ENCODE measurements around the gene NKD1. TPM values are rescaled to one million over a fixed set of nuclear protein-coding genes. Genes with fewer than 3 reads are reported as not detected.

NKD1 gene
- total and polyA plus RNA-seq, 2 of the 8 experiments (the other 6 are each of a cell fraction or from before 2014, with no cell fraction given) = 0.70 to 4.5 TPM

- no peak for TF ChIP-seq CHD7 (IDR thresholded peaks at IDR 0.05; ENCODE audit: insufficient replicate concordance, low read length)
- TF ChIP-seq SIX5 (IDR thresholded peaks at IDR 0.05; ENCODE audit: low read depth, low read length) = no peak
- no peak for TF ChIP-seq BACH1 (IDR thresholded peaks at IDR 0.05; ENCODE audit: low read length)
- no peak for TF ChIP-seq GABPA (IDR thresholded peaks at IDR 0.05; ENCODE audit: borderline replicate concordance, insufficient read depth, low read length)
- no peak for TF ChIP-seq CBX8 (IDR thresholded peaks at IDR 0.05; ENCODE audit: borderline replicate concordance, low read depth, low read length)
- TF ChIP-seq POLR2AphosphoS5 (IDR thresholded peaks at IDR 0.05; ENCODE audit: low read depth, low read length) = no peak
- no peak for TF ChIP-seq CTBP2 (IDR thresholded peaks at IDR 0.05; ENCODE audit: borderline replicate concordance, insufficient read depth, insufficient read length, low read length)
- TF ChIP-seq JUND (IDR thresholded peaks at IDR 0.05; ENCODE audit: low read length) = no peak
- no peak for TF ChIP-seq KDM5A (IDR thresholded peaks at IDR 0.05; ENCODE audit: low read length)
Observed at GRCh38 chr16:50542703-50543102, 5.5 kb upstream of the NKD1 start (continued).

All from H1 (cell line).